Caco-2 (cell line): ENCODE data around the gene SGMS1. TPM values are rescaled to one million over a fixed set of nuclear protein-coding genes. Genes with fewer than 3 reads are reported as not detected.

ENCODE experiments used
- BruUV-seq: library from RNA; stranded (reverse); fragments of 400-500 nt; replicated peaks from 2 replicates; lab custom pipeline; 2021; lab: Mats Ljungman, UMichigan
- CTCF ChIA-PET: fragments of 300-600 bp; sonication (Branson Sonifier 250); formaldehyde crosslinking; loops from one replicate; lab custom pipeline; 2022; ENCODE audit warnings: antibody characterized with exemption; lab: Charles Lee
- POLR2A ChIA-PET: fragments of 300-600 bp; sonication (Branson Sonifier 250); formaldehyde crosslinking; loops from one replicate; lab custom pipeline; 2022; ENCODE audit warnings: antibody characterized with exemption; lab: Charles Lee
- DNase-seq, 2 experiments: peaks; one replicate each; pipeline versions ENCODE4 v3.0.0 to v3.0.0-alpha.2; 2020 to 2022
- H3K27me3 ChIP-seq: replicated peaks from 2 replicates; pipeline ENCODE4 v1.6.0; 2011; ENCODE audit warnings: low read length; ENCODE audit not compliant: control insufficient read depth, insufficient read depth
- H3K36me3 ChIP-seq: 2 replicates; pipeline ENCODE4 v1.5.1; 2011; ENCODE audit warnings: low read length; ENCODE audit not compliant: control insufficient read depth, insufficient read depth
- H3K4me1 ChIP-seq: fragments of 250-450 bp; sonication (Bioruptor Pico); 2 replicates; pipeline ENCODE4 v1.5.1; 2020; ENCODE audit warnings: mild to moderate bottlenecking
- H3K4me3 ChIP-seq: 2 replicates; pipeline ENCODE4 v1.5.1; 2011; ENCODE audit warnings: low read depth, mild to moderate bottlenecking, control low read depth, low read length
- H3K9me3 ChIP-seq: fragments of 250-450 bp; sonication (Bioruptor Pico); 2 replicates; pipeline ENCODE4 v1.5.1; 2020; ENCODE audit warnings: mild to moderate bottlenecking, moderate library complexity
- H3K27ac Mint-ChIP-seq: one replicate; pipeline ENCODE4 v1.8.0; 2022; ENCODE audit warnings: mixed read lengths; ENCODE audit not compliant: unreplicated experiment
- H3K27me3 Mint-ChIP-seq: one replicate; pipeline ENCODE4 v1.8.0; 2022; ENCODE audit warnings: mixed read lengths; ENCODE audit not compliant: insufficient read depth, unreplicated experiment
- H3K36me3 Mint-ChIP-seq: one replicate; pipeline ENCODE4 v1.8.0; 2022; ENCODE audit warnings: mild to moderate bottlenecking, mixed read lengths; ENCODE audit not compliant: insufficient read depth, unreplicated experiment
- H3K4me1 Mint-ChIP-seq: one replicate; pipeline ENCODE4 v1.8.0; 2022; ENCODE audit warnings: low read depth, mixed read lengths; ENCODE audit not compliant: unreplicated experiment
- H3K4me3 Mint-ChIP-seq: one replicate; pipeline ENCODE4 v1.8.0; 2022; ENCODE audit warnings: mild to moderate bottlenecking, moderate library complexity, mixed read lengths; ENCODE audit not compliant: unreplicated experiment
- H3K9me3 Mint-ChIP-seq: one replicate; pipeline ENCODE4 v1.8.0; 2022; ENCODE audit warnings: mixed read lengths; ENCODE audit not compliant: unreplicated experiment
- intact Hi-C: fragments of 100-400 bp; cut with micrococcal nuclease; formaldehyde crosslinking; loops from one replicate; pipeline ENCODE4 v1.10.0; 2022; ENCODE audit not compliant: unreplicated experiment
- total RNA-seq: library from RNA; stranded (reverse); gene quantifications from 2 replicates; pipeline ENCODE4 v1.2.3, GENCODE V29; 2022
- TF ChIP-seq, protein P1 (sequence below), 2 experiments: fragments of 200-600 bp in 1 of 2; IDR thresholded peaks; 1 replicate in 1 of 2; 2 replicates in 1 of 2; pipeline versions ENCODE4 v1.5.1 to v1.8.0; 2011 to 2022; ENCODE audit warnings: antibody characterized with exemption in 1 of 2, control low read depth in 1 of 2, inconsistent platforms in 1 of 2, low read depth in 1 of 2, low read length in 1 of 2, mild to moderate bottlenecking in 1 of 2, moderate library complexity in 1 of 2; ENCODE audit not compliant: insufficient read depth in 1 of 2, severe bottlenecking in 1 of 2, unreplicated experiment in 1 of 2

SGMS1 gene
- total RNA-seq, 1 experiment from 2014 or later, result 30.5 TPM

DNA sequence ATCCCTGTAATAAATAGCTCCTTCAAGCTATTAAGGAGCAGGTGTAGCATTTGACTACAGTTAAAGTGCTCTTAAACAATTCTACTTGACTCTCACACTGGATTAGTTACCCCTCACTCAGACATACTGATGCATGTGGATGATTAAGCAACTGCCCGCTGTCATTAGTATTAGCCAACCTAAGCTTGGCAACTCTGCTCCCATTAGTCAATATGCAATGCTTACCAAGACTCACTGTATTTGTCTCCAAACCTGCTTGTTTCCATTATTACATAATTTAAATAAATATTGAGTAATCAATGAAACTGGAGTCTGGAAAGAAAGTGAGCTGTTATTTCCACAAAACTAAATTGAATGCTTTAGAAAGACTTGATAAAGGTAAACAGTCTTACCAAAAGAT is 228.5 kb downstream of the SGMS1 start:
- intact Hi-C loops, result loop anchor here (2.0 kb wide), 1 partner anchor 24 kb away; no protein-coding TSS in a partner anchor
- peaks cover 72% of the 10 kb centered on the region for H3K4me1 Mint-ChIP-seq
- ChIA-PET CTCF (interaction anchor here (0.9 to 1.3 kb wide), 2 partner anchors 23 to 27 kb away, joined by 3 to 5 read pairs; no protein-coding TSS in a partner anchor), POLR2A (interaction anchor here (0.6 kb wide), 1 partner anchor 13 kb away, joined by 6 read pairs; no protein-coding TSS in a partner anchor)
- peak; percentile 48 to 61 for DNase-seq
- H3K4me3 Mint-ChIP-seq, result no peak overlapping the region
- H3K4me1 ChIP-seq, result peaks cover 87% of the 10 kb centered on the region
- H3K9me3 ChIP-seq, result no peaks in the 10 kb centered on the region
- H3K27me3 Mint-ChIP-seq, result no peaks in the 10 kb centered on the region
- H3K36me3 Mint-ChIP-seq, result peaks cover 9% of the 10 kb centered on the region
- H3K36me3 ChIP-seq, result no peaks in the 10 kb centered on the region
- H3K27ac Mint-ChIP-seq, result peak overlapping the region; percentile 72
- H3K9me3 Mint-ChIP-seq, result no peaks in the 10 kb centered on the region
- TF ChIP-seq, protein P1, sequence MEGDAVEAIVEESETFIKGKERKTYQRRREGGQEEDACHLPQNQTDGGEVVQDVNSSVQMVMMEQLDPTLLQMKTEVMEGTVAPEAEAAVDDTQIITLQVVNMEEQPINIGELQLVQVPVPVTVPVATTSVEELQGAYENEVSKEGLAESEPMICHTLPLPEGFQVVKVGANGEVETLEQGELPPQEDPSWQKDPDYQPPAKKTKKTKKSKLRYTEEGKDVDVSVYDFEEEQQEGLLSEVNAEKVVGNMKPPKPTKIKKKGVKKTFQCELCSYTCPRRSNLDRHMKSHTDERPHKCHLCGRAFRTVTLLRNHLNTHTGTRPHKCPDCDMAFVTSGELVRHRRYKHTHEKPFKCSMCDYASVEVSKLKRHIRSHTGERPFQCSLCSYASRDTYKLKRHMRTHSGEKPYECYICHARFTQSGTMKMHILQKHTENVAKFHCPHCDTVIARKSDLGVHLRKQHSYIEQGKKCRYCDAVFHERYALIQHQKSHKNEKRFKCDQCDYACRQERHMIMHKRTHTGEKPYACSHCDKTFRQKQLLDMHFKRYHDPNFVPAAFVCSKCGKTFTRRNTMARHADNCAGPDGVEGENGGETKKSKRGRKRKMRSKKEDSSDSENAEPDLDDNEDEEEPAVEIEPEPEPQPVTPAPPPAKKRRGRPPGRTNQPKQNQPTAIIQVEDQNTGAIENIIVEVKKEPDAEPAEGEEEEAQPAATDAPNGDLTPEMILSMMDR (IDR thresholded peaks at IDR 0.05; ENCODE audit: insufficient read depth in 1 of 2, low read depth in 1 of 2, low read length in 1 of 2, severe bottlenecking in 1 of 2, unreplicated experiment in 1 of 2), result no peak
- H3K4me3 ChIP-seq, result no peak overlapping the region
- no TSS peak for BruUV-seq
- no peaks in the 10 kb centered on the region for H3K27me3 ChIP-seq

DNA sequence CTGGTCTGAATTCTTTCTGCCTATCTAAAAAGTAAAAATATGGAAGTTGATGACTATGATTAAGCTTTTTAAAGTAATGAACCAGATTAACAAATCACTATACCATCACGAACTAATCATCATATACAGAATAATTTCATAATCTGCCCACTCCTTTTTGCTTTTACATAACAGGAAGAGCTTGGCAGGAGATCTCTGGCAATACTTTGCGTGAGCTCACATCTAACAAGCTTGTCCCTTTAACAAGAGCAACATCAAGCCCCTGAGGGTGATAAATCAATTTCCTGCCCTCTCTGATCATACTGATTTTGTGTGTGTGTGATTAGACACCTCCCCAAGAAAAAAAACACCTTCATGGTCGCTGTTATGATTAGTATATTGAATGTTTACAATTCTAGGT is 228.9 kb downstream of the SGMS1 start:
- Histone ChIP-seq H3K4me3 (no peak overlapping the region), H3K27me3 (no peaks in the 10 kb centered on the region), H3K9me3 (no peaks in the 10 kb centered on the region), H3K4me1 (peaks cover 91% of the 10 kb centered on the region), H3K36me3 (no peaks in the 10 kb centered on the region)
- no peak for DNase-seq
- ChIA-PET CTCF (interaction anchor here (0.9 to 1.3 kb wide), 2 partner anchors 24 to 27 kb away, joined by 3 to 5 read pairs; no protein-coding TSS in a partner anchor), POLR2A (interaction anchor here (0.6 kb wide), 1 partner anchor 13 kb away, joined by 6 read pairs; no protein-coding TSS in a partner anchor)
- no TSS peak for BruUV-seq
- no peaks in the 10 kb centered on the region for H3K27me3 Mint-ChIP-seq
- TF ChIP-seq, protein P1 (IDR thresholded peaks at IDR 0.05; ENCODE audit: insufficient read depth in 1 of 2, low read depth in 1 of 2, low read length in 1 of 2, severe bottlenecking in 1 of 2, unreplicated experiment in 1 of 2), result no peak
- H3K4me3 Mint-ChIP-seq, result no peak overlapping the region
- peaks cover 9% of the 10 kb centered on the region for H3K36me3 Mint-ChIP-seq
- H3K9me3 Mint-ChIP-seq, result no peaks in the 10 kb centered on the region
- H3K4me1 Mint-ChIP-seq, result peaks cover 72% of the 10 kb centered on the region
- H3K27ac Mint-ChIP-seq, result peak overlapping the region; percentile 72
- intact Hi-C loops, result loop anchor here (2.0 kb wide), 1 partner anchor 24 kb away; no protein-coding TSS in a partner anchor

DNA sequence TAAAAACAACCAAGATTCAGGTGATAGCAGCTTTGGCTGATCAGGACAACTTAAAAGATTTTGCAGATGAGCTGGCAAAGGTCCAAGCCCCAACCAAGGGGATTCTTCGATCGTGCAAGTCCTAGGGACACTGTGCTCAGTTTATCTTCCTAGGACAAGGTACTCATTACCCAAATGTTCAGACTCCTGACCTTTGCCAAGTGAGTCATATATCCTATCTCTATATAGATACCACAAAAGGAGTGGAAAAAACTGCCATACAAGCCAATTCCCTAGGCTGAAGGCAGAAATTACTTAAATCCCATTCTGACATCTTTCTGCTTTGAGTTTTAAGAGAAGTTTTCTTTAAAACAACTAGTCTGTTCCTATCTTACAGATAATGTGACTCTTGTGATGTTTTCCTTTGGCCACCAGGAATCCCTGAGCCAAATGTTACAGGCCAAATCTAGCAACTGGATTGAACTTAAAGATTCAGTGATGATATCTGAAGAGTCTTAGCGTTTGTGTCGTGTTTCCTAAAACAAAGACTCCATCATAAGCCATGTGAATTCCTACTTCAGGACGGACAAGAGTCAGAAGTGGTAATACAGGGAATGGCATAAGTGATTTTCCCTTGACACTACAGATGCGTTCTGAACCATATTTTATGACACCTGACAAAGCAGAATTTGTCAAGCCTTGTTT is 229.8 kb downstream of the SGMS1 start:
- Histone ChIP-seq H3K4me1 (peaks cover 85% of the 10 kb centered on the region), H3K9me3 (no peaks in the 10 kb centered on the region), H3K27me3 (no peaks in the 10 kb centered on the region), H3K36me3 (no peaks in the 10 kb centered on the region), H3K4me3 (no peak overlapping the region)
- Mint-ChIP-seq H3K27ac (peak overlapping the region; percentile 86), H3K36me3 (peaks cover 9% of the 10 kb centered on the region), H3K9me3 (no peaks in the 10 kb centered on the region), H3K4me3 (peak overlapping the region; percentile 78), H3K27me3 (no peaks in the 10 kb centered on the region), H3K4me1 (peaks cover 63% of the 10 kb centered on the region)
- CTCF ChIA-PET, result no interaction called here
- TF ChIP-seq, protein P1 (IDR thresholded peaks at IDR 0.05; ENCODE audit: insufficient read depth in 1 of 2, low read depth in 1 of 2, low read length in 1 of 2, severe bottlenecking in 1 of 2, unreplicated experiment in 1 of 2), result no peak
- DNase-seq, result peak; percentile 55 to 65
- POLR2A ChIA-PET, result no interaction called here
- intact Hi-C loops, result loop anchor here (2.0 kb wide), 1 partner anchor 25 kb away; no protein-coding TSS in a partner anchor
- BruUV-seq, result TSS peak; percentile 84
